H9 (cell line): ENCODE measurements around the gene ENTREP3. TPM values are rescaled to one million over a fixed set of nuclear protein-coding genes. Genes with fewer than 3 reads are reported as not detected.

ENCODE experiments used
- DNase-seq: peaks from one replicate; pipeline ENCODE4 v3.0.0-alpha.2; 2017
- H2AFZ ChIP-seq: one replicate; pipeline ENCODE4 v1.6.1; 2013; ENCODE audit warnings: mild to moderate bottlenecking, low read length, control low read depth, moderate library complexity
- H2AK5ac ChIP-seq: 2 replicates; pipeline ENCODE4 v1.6.1; 2013; ENCODE audit warnings: low read length, control low read depth, mixed read lengths; ENCODE audit not compliant: insufficient read length
- H2BK120ac ChIP-seq: one replicate; pipeline ENCODE4 v1.6.1; 2013; ENCODE audit warnings: low read depth, mild to moderate bottlenecking, low read length, control low read depth, inconsistent platforms; ENCODE audit not compliant: poor library complexity, severe bottlenecking
- H2BK12ac ChIP-seq: 2 replicates; pipeline ENCODE4 v1.6.1; 2013; ENCODE audit warnings: low read length, control low read depth, mixed read lengths, low read depth; ENCODE audit not compliant: insufficient read length
- H2BK15ac ChIP-seq: 2 replicates; pipeline ENCODE4 v1.6.1; 2013; ENCODE audit warnings: low read depth, low read length, control low read depth
- H2BK20ac ChIP-seq: one replicate; pipeline ENCODE4 v1.6.1; 2013; ENCODE audit warnings: low read depth, mild to moderate bottlenecking, low read length, control low read depth, inconsistent platforms; ENCODE audit not compliant: poor library complexity, severe bottlenecking
- H2BK5ac ChIP-seq: 2 replicates; pipeline ENCODE4 v1.6.1; 2013; ENCODE audit warnings: low read length, control low read depth, mixed read lengths; ENCODE audit not compliant: insufficient read length
- H3K14ac ChIP-seq: 2 replicates; pipeline ENCODE4 v1.6.1; 2013; ENCODE audit warnings: low read length, control low read depth; ENCODE audit not compliant: insufficient read depth
- H3K18ac ChIP-seq: 2 replicates; pipeline ENCODE4 v1.6.1; 2013; ENCODE audit warnings: low read depth, mild to moderate bottlenecking, mixed read lengths, low read length, control low read depth; ENCODE audit not compliant: insufficient read length
- H3K23ac ChIP-seq: 2 replicates; pipeline ENCODE4 v1.6.1; 2013; ENCODE audit warnings: low read length, control low read depth, mixed read lengths, low read depth; ENCODE audit not compliant: insufficient read length
- H3K23me2 ChIP-seq: 2 replicates; pipeline ENCODE4 v1.6.1; 2013; ENCODE audit warnings: low read depth, mild to moderate bottlenecking, mixed read lengths, low read length, control low read depth; ENCODE audit not compliant: insufficient read length, poor library complexity, severe bottlenecking
- H3K27ac ChIP-seq: 2 replicates; pipeline ENCODE4 v1.5.1; 2013; ENCODE audit warnings: low read length, control low read depth, mixed read lengths, low read depth; ENCODE audit not compliant: insufficient read length
- H3K27me3 ChIP-seq: 2 replicates; pipeline ENCODE4 v1.6.1; 2013; ENCODE audit warnings: low read length, control low read depth, inconsistent platforms; ENCODE audit not compliant: insufficient read depth
- H3K4ac ChIP-seq: 2 replicates; pipeline ENCODE4 v1.6.1; 2013; ENCODE audit warnings: low read depth, mild to moderate bottlenecking, control low read depth, inconsistent platforms, low read length, moderate library complexity
- H3K4me1 ChIP-seq: 2 replicates; pipeline ENCODE4 v1.6.1; 2013; ENCODE audit warnings: low read length, control low read depth, inconsistent platforms; ENCODE audit not compliant: insufficient read depth
- H3K4me2 ChIP-seq: 2 replicates; pipeline ENCODE4 v1.6.1; 2013; ENCODE audit warnings: low read length, control low read depth, mixed read lengths; ENCODE audit not compliant: insufficient read length, insufficient read depth
- H3K56ac ChIP-seq: 2 replicates; pipeline ENCODE4 v1.6.1; 2013; ENCODE audit warnings: low read depth, mild to moderate bottlenecking, mixed read lengths, low read length, control low read depth; ENCODE audit not compliant: insufficient read length
- H3K79me1 ChIP-seq: 2 replicates; pipeline ENCODE4 v1.6.1; 2013; ENCODE audit warnings: low read depth, mild to moderate bottlenecking, moderate library complexity, low read length, control low read depth, inconsistent platforms; ENCODE audit not compliant: insufficient read depth, poor library complexity, severe bottlenecking
- H3K79me2 ChIP-seq: 2 replicates; pipeline ENCODE4 v1.6.1; 2013; ENCODE audit warnings: low read length, control low read depth, inconsistent platforms; ENCODE audit not compliant: insufficient read depth
- H3K9ac ChIP-seq: 2 replicates; pipeline ENCODE4 v1.6.1; 2013; ENCODE audit warnings: low read length, control low read depth, mixed read lengths; ENCODE audit not compliant: insufficient read length; ENCODE audit errors: extremely low read depth
- H3K9me3 ChIP-seq: one replicate; pipeline ENCODE4 v1.6.1; 2013; ENCODE audit warnings: low read depth, low read length, inconsistent platforms; ENCODE audit not compliant: control insufficient read depth
- H3T11ph ChIP-seq: one replicate; pipeline ENCODE4 v1.6.1; 2013; ENCODE audit warnings: mild to moderate bottlenecking, low read length, control low read depth, inconsistent platforms
- H4K20me1 ChIP-seq: one replicate; pipeline ENCODE4 v1.6.1; 2013; ENCODE audit not compliant: control insufficient read depth, insufficient read length, insufficient read depth
- H4K5ac ChIP-seq: 2 replicates; pipeline ENCODE4 v1.6.1; 2013; ENCODE audit warnings: low read depth, mild to moderate bottlenecking, mixed read lengths, low read length, control low read depth; ENCODE audit not compliant: insufficient read length
- H4K8ac ChIP-seq: replicated peaks from 2 replicates; pipeline ENCODE4 v1.6.1; 2013; ENCODE audit warnings: low read length, control low read depth, mixed read lengths, low read depth; ENCODE audit not compliant: insufficient read length
- H4K91ac ChIP-seq: 2 replicates; pipeline ENCODE4 v1.6.1; 2013; ENCODE audit warnings: low read depth, mild to moderate bottlenecking, moderate library complexity, mixed read lengths, low read length, control low read depth; ENCODE audit not compliant: insufficient read length
- H3K27ac Mint-ChIP-seq, 3 experiments: 2 replicates in 2 of 3; 3 replicates in 1 of 3; pipeline ENCODE4 v1.8.0; 2020 to 2021; ENCODE audit warnings: mixed read lengths in 3 of 3, mild to moderate bottlenecking in 1 of 3, moderate library complexity in 1 of 3
- H3K27me3 Mint-ChIP-seq: 2 replicates; pipeline ENCODE4 v1.8.0; 2021; ENCODE audit warnings: low read depth, mild to moderate bottlenecking, moderate library complexity, mixed read lengths
- H3K36me3 Mint-ChIP-seq, 3 experiments: 2 replicates in 2 of 3; 3 replicates in 1 of 3; pipeline ENCODE4 v1.8.0; 2020 to 2021; ENCODE audit warnings: low read depth in 3 of 3, mixed read lengths in 3 of 3; ENCODE audit not compliant: insufficient read depth in 1 of 3
- H3K4me1 Mint-ChIP-seq, 2 experiments: 2 replicates each; pipeline ENCODE4 v1.8.0; 2020; ENCODE audit warnings: mixed read lengths in 2 of 2
- H3K4me3 Mint-ChIP-seq, 2 experiments: 2 replicates in 1 of 2; 3 replicates in 1 of 2; pipeline ENCODE4 v1.8.0; 2020 to 2021; ENCODE audit warnings: mild to moderate bottlenecking in 2 of 2, mixed read lengths in 2 of 2, moderate library complexity in 1 of 2
- H3K9me3 Mint-ChIP-seq, 2 experiments: 2 replicates in 1 of 2; 3 replicates in 1 of 2; pipeline ENCODE4 v1.8.0; 2020; ENCODE audit warnings: mild to moderate bottlenecking in 2 of 2, mixed read lengths in 2 of 2, moderate library complexity in 1 of 2
- CTCF ChIP-seq: fragments of 200-600 bp; sonication (generic); conservative IDR thresholded peaks from 3 replicates; pipeline ENCODE4 v1.8.0; 2021; ENCODE audit warnings: antibody characterized with exemption, mild to moderate bottlenecking
- WGBS: extraction: QIAGEN DNeasy Blood & Tissue Kit; methylation state at CpG from one replicate; pipeline ENCODE4 v1.1.7; 2013; ENCODE audit warnings: missing lambda C conversion rate, low lambda C conversion rate, mixed read lengths; ENCODE audit not compliant: insufficient read length; ENCODE audit errors: extremely low coverage; 5-methylcytosine and 5-hydroxymethylcytosine counted together
- total RNA-seq: library from RNA; stranded (reverse); gene quantifications from 2 replicates; pipeline ENCODE4 v1.2.1, GENCODE V29; 2021

The ENTREP3 gene
- total RNA-seq, 1 experiment from 2014 or later: 41.0 TPM

GRCh38 chr1:155210314-155211104, 44.8 kb downstream of the ENTREP3 start:
- H3K14ac ChIP-seq: no peak overlapping the region
- H3K27me3 ChIP-seq: no peaks in the 10 kb centered on the region
- no peak overlapping the region for H3K27ac ChIP-seq
- no peaks in the 10 kb centered on the region for H3K79me2 ChIP-seq
- Mint-ChIP-seq H3K27ac (no peak overlapping the region), H3K4me3 (peak overlapping the region; percentile 89 to 92; a peak in 4 of 5 replicates), H3K4me1 (peaks cover 30 to 31% of the 10 kb centered on the region in 2 experiments), H3K9me3 (no peaks in the 10 kb centered on the region), H3K27me3 (peaks cover 12% of the 10 kb centered on the region), H3K36me3 (peaks cover 9 to 20% (median 16%) of the 10 kb centered on the region in 3 experiments)
- H3K4ac ChIP-seq: no peak overlapping the region
- no CpG with 5 or more reads among the region's 4 CpGs for WGBS
- no peak overlapping the region for H2BK120ac ChIP-seq
- H2BK15ac ChIP-seq: no peak overlapping the region
- no peak overlapping the region for H4K5ac ChIP-seq
- peaks cover 2% of the 10 kb centered on the region; the same call in 1 of the 2 replicates for H3K4me1 ChIP-seq
- no peak overlapping the region for H3K23ac ChIP-seq
- H3T11ph ChIP-seq: no peak overlapping the region
- H2AFZ ChIP-seq: no peak overlapping the region
- no peak overlapping the region for H2BK12ac ChIP-seq
- H2BK20ac ChIP-seq: no peak overlapping the region
- no peaks in the 10 kb centered on the region for H4K20me1 ChIP-seq
- peak overlapping the region; percentile 89 for H3K4me2 ChIP-seq
- H3K23me2 ChIP-seq: peaks cover 6% of the 10 kb centered on the region
- no peak overlapping the region for H2AK5ac ChIP-seq
- TF ChIP-seq CTCF: no peak
- H3K56ac ChIP-seq: no peak overlapping the region
- no peak overlapping the region for H4K8ac ChIP-seq
- H2BK5ac ChIP-seq: no peak overlapping the region
- H3K9ac ChIP-seq: no peak overlapping the region
- H3K79me1 ChIP-seq: no peaks in the 10 kb centered on the region
- no peaks in the 10 kb centered on the region for H3K9me3 ChIP-seq
- no peak for DNase-seq
- H4K91ac ChIP-seq: no peak overlapping the region
- no peak overlapping the region for H3K18ac ChIP-seq
